GM23338 (cell line): ENCODE measurements around the gene FBXL17. TPM values are rescaled to one million over a fixed set of nuclear protein-coding genes. Genes with fewer than 3 reads are reported as not detected.

Source experiments
- ATAC-seq: fragments of 200-7000 bp; cut with Tn5 transposase; 3 replicates; pipeline ENCODE4 v1.9.1; 2020
- DNase-seq: peaks from one replicate; pipeline ENCODE4 v3.0.0-alpha.2; 2015; ENCODE audit warnings: low spot score
- H2AFZ ChIP-seq: fragments of 200-600 bp; sonication (generic); 2 replicates; pipeline ENCODE4 v1.8.0; 2016; ENCODE audit warnings: antibody characterized with exemption, mild to moderate bottlenecking, moderate library complexity
- H3F3A ChIP-seq: fragments of 200-600 bp; sonication (generic); replicated peaks from 2 replicates; pipeline ENCODE4 v1.8.0; 2017; ENCODE audit warnings: antibody characterized with exemption, mixed run types, low read depth
- H3K27ac ChIP-seq: fragments of 200-600 bp; sonication (generic); 2 replicates; pipeline ENCODE4 v1.6.1; 2016; ENCODE audit warnings: low read depth
- H3K27me3 ChIP-seq: fragments of 200-600 bp; sonication (generic); 2 replicates; pipeline ENCODE4 v1.8.0; 2016; ENCODE audit warnings: mild to moderate bottlenecking, mixed run types, moderate library complexity; ENCODE audit not compliant: insufficient read depth
- H3K36me3 ChIP-seq: fragments of 200-600 bp; sonication (generic); 2 replicates; pipeline ENCODE4 v1.8.0; 2016; ENCODE audit warnings: mild to moderate bottlenecking; ENCODE audit not compliant: insufficient read depth
- H3K4me1 ChIP-seq: fragments of 200-600 bp; sonication (generic); 2 replicates; pipeline ENCODE4 v1.8.0; 2016; ENCODE audit warnings: mild to moderate bottlenecking, moderate library complexity; ENCODE audit not compliant: insufficient read depth
- H3K4me2 ChIP-seq: fragments of 200-600 bp; sonication (generic); 2 replicates; pipeline ENCODE4 v1.7.1; 2017; ENCODE audit warnings: mixed run types
- H3K4me3 ChIP-seq: fragments of 200-600 bp; sonication (generic); 2 replicates; pipeline ENCODE4 v1.6.1; 2016; ENCODE audit warnings: mixed run types
- H3K79me2 ChIP-seq: fragments of 200-600 bp; sonication (generic); replicated peaks from 2 replicates; pipeline ENCODE4 v1.8.0; 2017; ENCODE audit warnings: mild to moderate bottlenecking; ENCODE audit not compliant: insufficient read depth
- H3K9me2 ChIP-seq: fragments of 200-600 bp; sonication (generic); 2 replicates; pipeline ENCODE4 v1.8.0; 2017; ENCODE audit not compliant: insufficient read depth
- H4K20me1 ChIP-seq: fragments of 200-600 bp; sonication (generic); replicated peaks from 2 replicates; pipeline ENCODE4 v1.8.0; 2017; ENCODE audit warnings: mild to moderate bottlenecking; ENCODE audit not compliant: insufficient read depth
- H3K27ac Mint-ChIP-seq: 2 replicates; pipeline ENCODE4 v1.8.0; 2020; ENCODE audit warnings: inconsistent platforms, mild to moderate bottlenecking, moderate library complexity, mixed read lengths
- H3K27me3 Mint-ChIP-seq: 3 replicates; pipeline ENCODE4 v1.8.0; 2022; ENCODE audit warnings: low read depth, mild to moderate bottlenecking, moderate library complexity, mixed read lengths, inconsistent platforms; ENCODE audit not compliant: insufficient read depth, poor library complexity
- H3K36me3 Mint-ChIP-seq: 3 replicates; pipeline ENCODE4 v1.8.0; 2021; ENCODE audit warnings: low read depth, mild to moderate bottlenecking, inconsistent platforms, moderate library complexity, mixed read lengths
- H3K4me1 Mint-ChIP-seq: 3 replicates; pipeline ENCODE4 v1.8.0; 2020; ENCODE audit warnings: mild to moderate bottlenecking, inconsistent platforms, mixed read lengths
- H3K4me3 Mint-ChIP-seq: 3 replicates; pipeline ENCODE4 v1.8.0; 2021; ENCODE audit warnings: moderate library complexity, mild to moderate bottlenecking, inconsistent platforms, mixed read lengths
- H3K9me3 Mint-ChIP-seq: 3 replicates; pipeline ENCODE4 v1.8.0; 2020; ENCODE audit warnings: moderate library complexity, mild to moderate bottlenecking, inconsistent platforms, mixed read lengths
- CREB1 ChIP-seq: fragments of 250-450 bp; sonication (Bioruptor Pico); IDR thresholded peaks from 2 replicates; pipeline ENCODE4 v1.5.0; 2020; ENCODE audit warnings: low read depth, mild to moderate bottlenecking, moderate library complexity
- CTCF ChIP-seq, 2 experiments: fragments of 200-600 bp in 1 of 2; sonication (generic) in 1 of 2; conservative IDR thresholded peaks; 2 replicates each; pipeline versions ENCODE4 v1.5.1 to v1.6.1; 2016 to 2017; ENCODE audit warnings: antibody characterized with exemption in 2 of 2, low read depth in 2 of 2, mild to moderate bottlenecking in 2 of 2, moderate library complexity in 1 of 2
- EZH2 ChIP-seq: fragments of 200-600 bp; sonication (generic); IDR thresholded peaks from one replicate; pipeline ENCODE4 v1.8.0; 2017; ENCODE audit warnings: antibody characterized with exemption, mild to moderate bottlenecking, low read depth; ENCODE audit not compliant: unreplicated experiment
- EZH2phosphoT487 ChIP-seq: fragments of 200-600 bp; sonication (generic); IDR thresholded peaks from one replicate; pipeline ENCODE4 v1.8.1; 2018; ENCODE audit warnings: antibody characterized with exemption; ENCODE audit not compliant: unreplicated experiment
- JUNB ChIP-seq: IDR thresholded peaks from one replicate; pipeline ENCODE4 v1.6.1; 2016; ENCODE audit warnings: antibody characterized with exemption; ENCODE audit not compliant: unreplicated experiment
- NANOG ChIP-seq: IDR thresholded peaks from 2 replicates; pipeline ENCODE4 v1.6.1; 2016; ENCODE audit warnings: antibody characterized with exemption, borderline replicate concordance
- POLR2AphosphoS5 ChIP-seq: IDR thresholded peaks from 2 replicates; pipeline ENCODE4 v1.6.1; 2016; ENCODE audit warnings: antibody characterized with exemption, low read depth
- STAT1 ChIP-seq: IDR thresholded peaks from one replicate; pipeline ENCODE4 v1.6.1; 2016; ENCODE audit warnings: antibody characterized with exemption; ENCODE audit not compliant: unreplicated experiment
- ZNF114 ChIP-seq: fragments of 250-450 bp; sonication (Bioruptor Pico); IDR thresholded peaks from 2 replicates; pipeline ENCODE4 v1.5.0; 2020; ENCODE audit warnings: mild to moderate bottlenecking, moderate library complexity
- ZNF331 ChIP-seq: fragments of 250-450 bp; sonication (Bioruptor Pico); IDR thresholded peaks from 2 replicates; pipeline ENCODE4 v1.5.0; 2020; ENCODE audit warnings: low read depth, mild to moderate bottlenecking, moderate library complexity
- polyA plus RNA-seq: library from polyadenylated mRNA; unstranded; fragments of >200 nt; fragmentation: Nextera tagmentation; extraction: Ambion mirVana; gene quantifications from 2 replicates; pipeline ENCODE4 v1.2.1, GENCODE V29; 2016
- total RNA-seq: library from RNA; depleted of rRNA; stranded (reverse); fragments of >200 nt; shearing (Covaris generic); gene quantifications from 2 replicates; pipeline ENCODE4 v1.2.3, GENCODE V29; 2014
- TF ChIP-seq, protein P1 (sequence below): IDR thresholded peaks from one replicate; pipeline ENCODE4 v1.6.1; 2018; ENCODE audit warnings: antibody characterized with exemption; ENCODE audit not compliant: unreplicated experiment
- TF ChIP-seq, protein P2 (sequence below): IDR thresholded peaks from 2 replicates; pipeline ENCODE4 v1.6.1; 2016; ENCODE audit warnings: antibody characterized with exemption
- TF ChIP-seq, protein P3 (sequence below): fragments of 250-450 bp; sonication (Bioruptor Pico); IDR thresholded peaks from 2 replicates; pipeline ENCODE4 v1.5.0; 2020; ENCODE audit warnings: mild to moderate bottlenecking, moderate library complexity

Gene FBXL17
- total and polyA plus RNA-seq, 2 experiments from 2014 or later: 2.0 to 2.7 TPM

DNA sequence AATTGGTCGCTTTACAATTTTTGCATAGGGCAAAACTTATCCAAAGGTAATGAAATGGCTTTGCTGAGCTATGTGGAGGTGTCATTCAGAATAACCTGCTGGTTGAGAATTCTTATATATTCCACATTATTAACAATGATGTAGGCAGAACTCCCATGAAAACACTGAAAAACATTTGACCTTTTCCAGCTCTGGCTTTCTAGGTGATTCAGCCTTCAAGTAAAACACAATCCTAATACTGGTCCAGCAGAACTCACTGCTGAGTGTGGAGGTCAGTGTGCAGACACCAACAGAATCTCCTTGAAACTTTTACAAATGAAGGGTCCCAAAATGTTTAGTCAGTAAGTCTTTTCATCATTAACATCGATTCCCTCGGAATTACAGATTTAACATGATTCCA is 549.2 kb downstream of the FBXL17 start:
- ATAC-seq (no peak), DNase-seq (no peak)
- no peaks in the 10 kb centered on the region for H3K27me3 ChIP-seq
- peaks cover 20% of the 10 kb centered on the region for H3K4me1 Mint-ChIP-seq
- no peak overlapping the region for H3K27ac Mint-ChIP-seq
- no peaks in the 10 kb centered on the region for H3F3A ChIP-seq
- no peaks in the 10 kb centered on the region for H3K9me3 Mint-ChIP-seq
- H3K27me3 Mint-ChIP-seq: peaks cover 4% of the 10 kb centered on the region
- H3K4me1 ChIP-seq: 0 out of 2 replicates have a peak, but pooled peaks cover 7% of the 10 kb centered on the region
- no peaks in the 10 kb centered on the region for H3K79me2 ChIP-seq
- H3K27ac ChIP-seq: no peak overlapping the region
- H3K36me3 Mint-ChIP-seq: no peaks in the 10 kb centered on the region
- no peak overlapping the region for H3K4me3 ChIP-seq
- TF ChIP-seq CTCF (conservative IDR thresholded peaks at IDR 0.05; ENCODE audit: low read depth in 2 of 2): no peak
- no peak for TF ChIP-seq POLR2AphosphoS5
- TF ChIP-seq NANOG: no peak
- TF ChIP-seq, protein P1, sequence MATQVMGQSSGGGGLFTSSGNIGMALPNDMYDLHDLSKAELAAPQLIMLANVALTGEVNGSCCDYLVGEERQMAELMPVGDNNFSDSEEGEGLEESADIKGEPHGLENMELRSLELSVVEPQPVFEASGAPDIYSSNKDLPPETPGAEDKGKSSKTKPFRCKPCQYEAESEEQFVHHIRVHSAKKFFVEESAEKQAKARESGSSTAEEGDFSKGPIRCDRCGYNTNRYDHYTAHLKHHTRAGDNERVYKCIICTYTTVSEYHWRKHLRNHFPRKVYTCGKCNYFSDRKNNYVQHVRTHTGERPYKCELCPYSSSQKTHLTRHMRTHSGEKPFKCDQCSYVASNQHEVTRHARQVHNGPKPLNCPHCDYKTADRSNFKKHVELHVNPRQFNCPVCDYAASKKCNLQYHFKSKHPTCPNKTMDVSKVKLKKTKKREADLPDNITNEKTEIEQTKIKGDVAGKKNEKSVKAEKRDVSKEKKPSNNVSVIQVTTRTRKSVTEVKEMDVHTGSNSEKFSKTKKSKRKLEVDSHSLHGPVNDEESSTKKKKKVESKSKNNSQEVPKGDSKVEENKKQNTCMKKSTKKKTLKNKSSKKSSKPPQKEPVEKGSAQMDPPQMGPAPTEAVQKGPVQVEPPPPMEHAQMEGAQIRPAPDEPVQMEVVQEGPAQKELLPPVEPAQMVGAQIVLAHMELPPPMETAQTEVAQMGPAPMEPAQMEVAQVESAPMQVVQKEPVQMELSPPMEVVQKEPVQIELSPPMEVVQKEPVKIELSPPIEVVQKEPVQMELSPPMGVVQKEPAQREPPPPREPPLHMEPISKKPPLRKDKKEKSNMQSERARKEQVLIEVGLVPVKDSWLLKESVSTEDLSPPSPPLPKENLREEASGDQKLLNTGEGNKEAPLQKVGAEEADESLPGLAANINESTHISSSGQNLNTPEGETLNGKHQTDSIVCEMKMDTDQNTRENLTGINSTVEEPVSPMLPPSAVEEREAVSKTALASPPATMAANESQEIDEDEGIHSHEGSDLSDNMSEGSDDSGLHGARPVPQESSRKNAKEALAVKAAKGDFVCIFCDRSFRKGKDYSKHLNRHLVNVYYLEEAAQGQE: no peak
- no peak for TF ChIP-seq STAT1
- TF ChIP-seq ZNF331 (CRISPR knock-in tag): no peak
- TF ChIP-seq EZH2phosphoT487: no peak
- TF ChIP-seq, protein P2, sequence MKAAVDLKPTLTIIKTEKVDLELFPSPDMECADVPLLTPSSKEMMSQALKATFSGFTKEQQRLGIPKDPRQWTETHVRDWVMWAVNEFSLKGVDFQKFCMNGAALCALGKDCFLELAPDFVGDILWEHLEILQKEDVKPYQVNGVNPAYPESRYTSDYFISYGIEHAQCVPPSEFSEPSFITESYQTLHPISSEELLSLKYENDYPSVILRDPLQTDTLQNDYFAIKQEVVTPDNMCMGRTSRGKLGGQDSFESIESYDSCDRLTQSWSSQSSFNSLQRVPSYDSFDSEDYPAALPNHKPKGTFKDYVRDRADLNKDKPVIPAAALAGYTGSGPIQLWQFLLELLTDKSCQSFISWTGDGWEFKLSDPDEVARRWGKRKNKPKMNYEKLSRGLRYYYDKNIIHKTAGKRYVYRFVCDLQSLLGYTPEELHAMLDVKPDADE: no peak
- TF ChIP-seq EZH2: no peak
- TF ChIP-seq CREB1 (CRISPR knock-in tag): no peak
- no peak for TF ChIP-seq ZNF114 (CRISPR knock-in tag)
- TF ChIP-seq, protein P3, sequence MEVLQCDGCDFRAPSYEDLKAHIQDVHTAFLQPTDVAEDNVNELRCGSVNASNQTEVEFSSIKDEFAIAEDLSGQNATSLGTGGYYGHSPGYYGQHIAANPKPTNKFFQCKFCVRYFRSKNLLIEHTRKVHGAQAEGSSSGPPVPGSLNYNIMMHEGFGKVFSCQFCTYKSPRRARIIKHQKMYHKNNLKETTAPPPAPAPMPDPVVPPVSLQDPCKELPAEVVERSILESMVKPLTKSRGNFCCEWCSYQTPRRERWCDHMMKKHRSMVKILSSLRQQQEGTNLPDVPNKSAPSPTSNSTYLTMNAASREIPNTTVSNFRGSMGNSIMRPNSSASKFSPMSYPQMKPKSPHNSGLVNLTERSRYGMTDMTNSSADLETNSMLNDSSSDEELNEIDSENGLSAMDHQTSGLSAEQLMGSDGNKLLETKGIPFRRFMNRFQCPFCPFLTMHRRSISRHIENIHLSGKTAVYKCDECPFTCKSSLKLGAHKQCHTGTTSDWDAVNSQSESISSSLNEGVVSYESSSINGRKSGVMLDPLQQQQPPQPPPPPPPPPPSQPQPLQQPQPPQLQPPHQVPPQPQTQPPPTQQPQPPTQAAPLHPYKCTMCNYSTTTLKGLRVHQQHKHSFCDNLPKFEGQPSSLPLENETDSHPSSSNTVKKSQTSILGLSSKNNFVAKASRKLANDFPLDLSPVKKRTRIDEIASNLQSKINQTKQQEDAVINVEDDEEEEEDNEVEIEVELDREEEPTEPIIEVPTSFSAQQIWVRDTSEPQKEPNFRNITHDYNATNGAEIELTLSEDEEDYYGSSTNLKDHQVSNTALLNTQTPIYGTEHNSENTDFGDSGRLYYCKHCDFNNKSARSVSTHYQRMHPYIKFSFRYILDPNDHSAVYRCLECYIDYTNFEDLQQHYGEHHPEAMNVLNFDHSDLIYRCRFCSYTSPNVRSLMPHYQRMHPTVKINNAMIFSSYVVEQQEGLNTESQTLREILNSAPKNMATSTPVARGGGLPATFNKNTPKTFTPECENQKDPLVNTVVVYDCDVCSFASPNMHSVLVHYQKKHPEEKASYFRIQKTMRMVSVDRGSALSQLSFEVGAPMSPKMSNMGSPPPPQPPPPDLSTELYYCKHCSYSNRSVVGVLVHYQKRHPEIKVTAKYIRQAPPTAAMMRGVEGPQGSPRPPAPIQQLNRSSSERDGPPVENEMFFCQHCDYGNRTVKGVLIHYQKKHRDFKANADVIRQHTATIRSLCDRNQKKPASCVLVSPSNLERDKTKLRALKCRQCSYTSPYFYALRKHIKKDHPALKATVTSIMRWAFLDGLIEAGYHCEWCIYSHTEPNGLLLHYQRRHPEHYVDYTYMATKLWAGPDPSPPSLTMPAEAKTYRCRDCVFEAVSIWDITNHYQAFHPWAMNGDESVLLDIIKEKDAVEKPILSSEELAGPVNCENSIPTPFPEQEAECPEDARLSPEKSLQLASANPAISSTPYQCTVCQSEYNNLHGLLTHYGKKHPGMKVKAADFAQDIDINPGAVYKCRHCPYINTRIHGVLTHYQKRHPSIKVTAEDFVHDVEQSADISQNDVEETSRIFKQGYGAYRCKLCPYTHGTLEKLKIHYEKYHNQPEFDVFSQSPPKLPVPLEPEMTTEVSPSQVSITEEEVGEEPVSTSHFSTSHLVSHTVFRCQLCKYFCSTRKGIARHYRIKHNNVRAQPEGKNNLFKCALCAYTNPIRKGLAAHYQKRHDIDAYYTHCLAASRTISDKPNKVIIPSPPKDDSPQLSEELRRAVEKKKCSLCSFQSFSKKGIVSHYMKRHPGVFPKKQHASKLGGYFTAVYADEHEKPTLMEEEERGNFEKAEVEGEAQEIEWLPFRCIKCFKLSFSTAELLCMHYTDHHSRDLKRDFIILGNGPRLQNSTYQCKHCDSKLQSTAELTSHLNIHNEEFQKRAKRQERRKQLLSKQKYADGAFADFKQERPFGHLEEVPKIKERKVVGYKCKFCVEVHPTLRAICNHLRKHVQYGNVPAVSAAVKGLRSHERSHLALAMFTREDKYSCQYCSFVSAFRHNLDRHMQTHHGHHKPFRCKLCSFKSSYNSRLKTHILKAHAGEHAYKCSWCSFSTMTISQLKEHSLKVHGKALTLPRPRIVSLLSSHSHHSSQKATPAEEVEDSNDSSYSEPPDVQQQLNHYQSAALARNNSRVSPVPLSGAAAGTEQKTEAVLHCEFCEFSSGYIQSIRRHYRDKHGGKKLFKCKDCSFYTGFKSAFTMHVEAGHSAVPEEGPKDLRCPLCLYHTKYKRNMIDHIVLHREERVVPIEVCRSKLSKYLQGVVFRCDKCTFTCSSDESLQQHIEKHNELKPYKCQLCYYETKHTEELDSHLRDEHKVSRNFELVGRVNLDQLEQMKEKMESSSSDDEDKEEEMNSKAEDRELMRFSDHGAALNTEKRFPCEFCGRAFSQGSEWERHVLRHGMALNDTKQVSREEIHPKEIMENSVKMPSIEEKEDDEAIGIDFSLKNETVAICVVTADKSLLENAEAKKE (CRISPR knock-in tag): no peak
- no peak for TF ChIP-seq JUNB
- H3K36me3 ChIP-seq: no peaks in the 10 kb centered on the region
- H3K9me2 ChIP-seq: peaks cover 11% of the 10 kb centered on the region; the same call in 1 of the 2 replicates
- no peak overlapping the region for H3K4me2 ChIP-seq
- H4K20me1 ChIP-seq: no peaks in the 10 kb centered on the region
- no peak overlapping the region for H3K4me3 Mint-ChIP-seq
- H2AFZ ChIP-seq: 0 out of 2 replicates have a peak overlapping the region, but pooled peaks have one; percentile 58
